ENCODE data around the gene AGBL4.

Gene AGBL4

GRCh38 chr1:48939828-48940227 lies 1083.9 kb downstream of the AGBL4 start:
- Histone ChIP-seq H4K20me1 (ENCODE audit: insufficient read depth, low read length) (no peaks in the 10 kb centered on the region), H3K79me2 (ENCODE audit: insufficient read depth, low read length) (no peaks in the 10 kb centered on the region), H3K4me2 (ENCODE audit: low read length) (no peak overlapping the region), H3F3A (ENCODE audit: insufficient read depth, low read length) (no peaks in the 10 kb centered on the region), H3K9me2 (ENCODE audit: low read depth, low read length) (no peaks in the 10 kb centered on the region), H3K27me3 (ENCODE audit: insufficient read depth, low read length) (no peaks in the 10 kb centered on the region), H3K27ac (ENCODE audit: low read depth, low read length, poor library complexity, severe bottlenecking) (no peak overlapping the region), H3K36me3 (ENCODE audit: insufficient read depth, low read length) (no peaks in the 10 kb centered on the region), H3K9ac (ENCODE audit: low read length) (no peak overlapping the region), H3K4me3 (ENCODE audit: low read depth, low read length, poor library complexity, severe bottlenecking) (no peak overlapping the region), H3K4me1 (ENCODE audit: insufficient read depth, low read length, severe bottlenecking) (no peaks in the 10 kb centered on the region), H2AFZ (ENCODE audit: low read length) (no peak overlapping the region), H3K9me3 (ENCODE audit: low read length) (no peaks in the 10 kb centered on the region)
- TF ChIP-seq CTCF (IDR thresholded peaks at IDR 0.05; ENCODE audit: low read length), result no peak
- TF ChIP-seq EZH2 (IDR thresholded peaks at IDR 0.05; ENCODE audit: borderline replicate concordance, low read length), result no peak

DNA sequence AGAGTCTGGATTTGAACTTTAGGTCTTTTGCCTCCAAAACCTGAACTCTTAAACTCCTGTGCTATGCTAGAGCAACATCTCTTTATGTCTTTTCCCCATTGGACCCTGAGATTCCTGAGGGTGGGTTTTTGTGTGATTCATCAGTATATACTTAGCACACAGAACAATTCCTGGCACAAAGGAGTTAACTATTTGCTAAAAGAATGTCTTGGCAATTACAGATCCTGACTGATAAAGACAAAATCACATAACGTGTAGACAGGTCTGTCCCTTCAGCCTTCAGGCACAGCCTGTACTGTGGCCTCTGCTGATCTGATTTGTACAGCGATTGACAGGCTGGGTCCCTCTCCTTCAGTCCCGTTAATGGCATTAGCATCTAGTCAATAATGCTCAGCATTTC lies 1084.7 kb downstream of the AGBL4 start:
- no peak overlapping the region for H3K4me3 ChIP-seq (ENCODE audit: low read depth, low read length, poor library complexity, severe bottlenecking)
- TF ChIP-seq EZH2 (IDR thresholded peaks at IDR 0.05; ENCODE audit: borderline replicate concordance, low read length), result no peak
- TF ChIP-seq CTCF (IDR thresholded peaks at IDR 0.05; ENCODE audit: low read length), result no peak
- H4K20me1 ChIP-seq (ENCODE audit: insufficient read depth, low read length), result no peaks in the 10 kb centered on the region
- H3K4me2 ChIP-seq (ENCODE audit: low read length), result no peak overlapping the region
- no peaks in the 10 kb centered on the region for H3F3A ChIP-seq (ENCODE audit: insufficient read depth, low read length)
- no peaks in the 10 kb centered on the region for H3K9me3 ChIP-seq (ENCODE audit: low read length)
- H2AFZ ChIP-seq (ENCODE audit: low read length), result no peak overlapping the region
- H3K4me1 ChIP-seq (ENCODE audit: insufficient read depth, low read length, severe bottlenecking), result no peaks in the 10 kb centered on the region
- no peaks in the 10 kb centered on the region for H3K27me3 ChIP-seq (ENCODE audit: insufficient read depth, low read length)
- no peak overlapping the region for H3K9ac ChIP-seq (ENCODE audit: low read length)
- no peak overlapping the region for H3K27ac ChIP-seq (ENCODE audit: low read depth, low read length, poor library complexity, severe bottlenecking)
- H3K9me2 ChIP-seq (ENCODE audit: low read depth, low read length), result no peaks in the 10 kb centered on the region
- no peaks in the 10 kb centered on the region for H3K79me2 ChIP-seq (ENCODE audit: insufficient read depth, low read length)
- no peaks in the 10 kb centered on the region for H3K36me3 ChIP-seq (ENCODE audit: insufficient read depth, low read length)

GRCh38 chr1:48937732-48938131 lies 1086.0 kb downstream of the AGBL4 start:
- H2AFZ ChIP-seq (ENCODE audit: low read length), result no peak overlapping the region
- H3K9me2 ChIP-seq (ENCODE audit: low read depth, low read length), result no peaks in the 10 kb centered on the region
- H3F3A ChIP-seq (ENCODE audit: insufficient read depth, low read length), result no peaks in the 10 kb centered on the region
- H4K20me1 ChIP-seq (ENCODE audit: insufficient read depth, low read length), result no peaks in the 10 kb centered on the region
- no peak overlapping the region for H3K9ac ChIP-seq (ENCODE audit: low read length)
- no peak overlapping the region for H3K27ac ChIP-seq (ENCODE audit: low read depth, low read length, poor library complexity, severe bottlenecking)
- no peaks in the 10 kb centered on the region for H3K27me3 ChIP-seq (ENCODE audit: insufficient read depth, low read length)
- no peaks in the 10 kb centered on the region for H3K36me3 ChIP-seq (ENCODE audit: insufficient read depth, low read length)
- no peaks in the 10 kb centered on the region for H3K79me2 ChIP-seq (ENCODE audit: insufficient read depth, low read length)
- H3K4me2 ChIP-seq (ENCODE audit: low read length), result no peak overlapping the region
- TF ChIP-seq CTCF (IDR thresholded peaks at IDR 0.05; ENCODE audit: low read length) (no peak), EZH2 (IDR thresholded peaks at IDR 0.05; ENCODE audit: borderline replicate concordance, low read length) (no peak)
- no peak overlapping the region for H3K4me3 ChIP-seq (ENCODE audit: low read depth, low read length, poor library complexity, severe bottlenecking)
- H3K4me1 ChIP-seq (ENCODE audit: insufficient read depth, low read length, severe bottlenecking), result no peaks in the 10 kb centered on the region
- no peaks in the 10 kb centered on the region for H3K9me3 ChIP-seq (ENCODE audit: low read length)

Data from OCI-LY1 (cell line).